Keratinocyte (primary cell): Measurements from ENCODE around the gene TMEM132A. TPM values are rescaled to one million over a fixed set of nuclear protein-coding genes. Genes with fewer than 3 reads are reported as not detected.

Source experiments
- DNase-seq: peaks from one replicate; pipeline ENCODE4 v3.0.0-alpha.2; 2011; ENCODE audit warnings: low read depth, missing footprints, low spot score
- FAIRE-seq: peaks from 2 replicates; lab custom pipeline; 2011; peaks lifted over from hg19 to GRCh38; lab: Jason Lieb, UNC
- H2AFZ ChIP-seq: 2 replicates; pipeline ENCODE4 v1.6.0; 2012; ENCODE audit warnings: low read length, control low read depth, inconsistent platforms; ENCODE audit not compliant: control insufficient read depth
- H3K27ac ChIP-seq: 2 replicates; pipeline ENCODE4 v1.5.1; 2011; ENCODE audit warnings: low read length; ENCODE audit not compliant: control insufficient read depth, insufficient read depth
- H3K27me3 ChIP-seq: 3 replicates; pipeline ENCODE4 v1.6.0; 2011; ENCODE audit warnings: low read length; ENCODE audit not compliant: control insufficient read depth, insufficient read depth; ENCODE audit errors: extremely low read depth
- H3K36me3 ChIP-seq, 2 experiments: 2 replicates in 1 of 2; 3 replicates in 1 of 2; pipeline ENCODE4 v1.5.1; 2011; ENCODE audit warnings: low read length in 2 of 2, mild to moderate bottlenecking in 1 of 2; ENCODE audit not compliant: control insufficient read depth in 2 of 2, insufficient read depth in 2 of 2; ENCODE audit errors: extremely low read depth in 1 of 2
- H3K4me1 ChIP-seq: 3 replicates; pipeline ENCODE4 v1.5.1; 2011; ENCODE audit warnings: low read length; ENCODE audit not compliant: control insufficient read depth, insufficient read depth; ENCODE audit errors: extremely low read depth
- H3K4me2 ChIP-seq: 3 replicates; pipeline ENCODE4 v1.6.0; 2011; ENCODE audit warnings: low read depth, low read length; ENCODE audit not compliant: control insufficient read depth, insufficient read depth; ENCODE audit errors: extremely low read depth
- H3K4me3 ChIP-seq, 3 experiments: fragments of 200-600 bp in 1 of 3; sonication (generic) in 1 of 3; 2 replicates in 2 of 3; 3 replicates in 1 of 3; pipeline ENCODE4 v1.5.1; 2011 to 2016; ENCODE audit warnings: low read length in 3 of 3, mild to moderate bottlenecking in 3 of 3, control low read depth in 2 of 3, inconsistent platforms in 1 of 3, low read depth in 1 of 3, mixed read lengths in 1 of 3, mixed run types in 1 of 3, moderate library complexity in 1 of 3; ENCODE audit not compliant: control insufficient read depth in 2 of 3, insufficient read depth in 2 of 3; ENCODE audit errors: extremely low read depth in 1 of 3
- H3K79me2 ChIP-seq: 2 replicates; pipeline ENCODE4 v1.6.0; 2012; ENCODE audit warnings: low read length; ENCODE audit not compliant: control insufficient read depth, insufficient read depth
- H3K9ac ChIP-seq: 3 replicates; pipeline ENCODE4 v1.6.0; 2011; ENCODE audit warnings: low read length; ENCODE audit not compliant: control insufficient read depth, insufficient read depth; ENCODE audit errors: extremely low read depth
- H3K9me1 ChIP-seq: 3 replicates; pipeline ENCODE4 v1.6.0; 2011; ENCODE audit warnings: low read length; ENCODE audit not compliant: control insufficient read depth, insufficient read depth; ENCODE audit errors: extremely low read depth
- H3K9me3 ChIP-seq: 2 replicates; pipeline ENCODE4 v1.5.1; 2012; ENCODE audit warnings: low read depth, low read length; ENCODE audit not compliant: control insufficient read depth
- H4K20me1 ChIP-seq: 3 replicates; pipeline ENCODE4 v1.6.0; 2011; ENCODE audit warnings: low read length; ENCODE audit not compliant: control insufficient read depth, insufficient read depth; ENCODE audit errors: extremely low read depth
- CTCF ChIP-seq, 3 experiments: IDR thresholded peaks in 1 of 3; conservative IDR thresholded peaks in 1 of 3; optimal IDR thresholded peaks in 1 of 3; 2 replicates in 2 of 3; 3 replicates in 1 of 3; pipeline versions ENCODE3 to v1.5.1; 2011; ENCODE audit warnings: low read length in 3 of 3, mild to moderate bottlenecking in 3 of 3, moderate library complexity in 2 of 3, control low read depth in 1 of 3, inconsistent platforms in 1 of 3; ENCODE audit not compliant: insufficient read depth in 2 of 3; ENCODE audit errors: extremely low read depth in 1 of 3
- EZH2 ChIP-seq: IDR thresholded peaks from one replicate; pipeline ENCODE4 v1.6.1; 2012; ENCODE audit warnings: inconsistent platforms, mild to moderate bottlenecking, low read length, moderate library complexity
- dilution Hi-C: fragments of 300-500 bp; cut with MboI; formaldehyde crosslinking; loops from one replicate; pipeline ENCODE4 v1.7.0; 2020; ENCODE audit warnings: low sequenced_read_pairs; ENCODE audit not compliant: extremely low pct_ligation_motif_present
- polyA plus RNA-seq, 5 experiments: library from polyadenylated mRNA; depleted of rRNA in 3 of 5; stranded (reverse) in 3 of 5; stranded (forward) in 1 of 5; unstranded in 1 of 5; fragments of >200 nt; gene quantifications; 1 replicate in 1 of 5; 2 replicates in 3 of 5; 3 replicates in 1 of 5; pipeline versions ENCODE4 v1.2.1 to v1.2.3, GENCODE V29; 2011 to 2012; ENCODE audit warnings: missing spikeins in 2 of 5, low read depth in 1 of 5, low replicate concordance in 1 of 5

TMEM132A gene
- polyA plus RNA-seq, 1 donor (not counting 4 experiments of a cell fraction or from before 2014, with no cell fraction given), result 16.6 TPM

GRCh38 chr11:60978546-60979380 lies 54.5 kb downstream of the TMEM132A start:
- peak overlapping the region; percentile 7 for H3K4me2 ChIP-seq
- H3K9me1 ChIP-seq, result peaks cover 2% of the 10 kb centered on the region
- DNase-seq (peak; percentile 63), FAIRE-seq (peak; percentile 81)
- dilution Hi-C loops, result no loop called here
- H3K4me3 ChIP-seq, result no peak overlapping the region
- no peaks in the 10 kb centered on the region for H3K36me3 ChIP-seq
- peaks cover 3% of the 10 kb centered on the region for H3K27me3 ChIP-seq
- no peak overlapping the region for H3K27ac ChIP-seq
- no peak overlapping the region for H2AFZ ChIP-seq
- H3K4me1 ChIP-seq, result peaks cover 11% of the 10 kb centered on the region
- no peak overlapping the region for H3K9ac ChIP-seq
- no peaks in the 10 kb centered on the region for H3K9me3 ChIP-seq
- TF ChIP-seq CTCF (optimal IDR thresholded peaks at IDR 0.05 in 1 of 3, IDR thresholded peaks at IDR 0.05 in 1 of 3, conservative IDR thresholded peaks at IDR 0.05 in 1 of 3; ENCODE audit: extremely low read depth in 1 of 3, insufficient read depth in 2 of 3, low read length in 3 of 3) (no peak), EZH2 (no peak)
- no peaks in the 10 kb centered on the region for H4K20me1 ChIP-seq
- no peaks in the 10 kb centered on the region for H3K79me2 ChIP-seq

- no peak overlapping the region for H3K27ac ChIP-seq
- no peak overlapping the region for H3K4me2 ChIP-seq
- H3K79me2 ChIP-seq, result no peaks in the 10 kb centered on the region
- H3K4me1 ChIP-seq, result peaks cover 25% of the 10 kb centered on the region
- no peak overlapping the region for H2AFZ ChIP-seq
- DNase-seq (no peak), FAIRE-seq (no peak)
- peaks cover 2% of the 10 kb centered on the region for H3K9me1 ChIP-seq
- H3K4me3 ChIP-seq, result no peak overlapping the region
- peaks cover 3% of the 10 kb centered on the region for H3K27me3 ChIP-seq
- no peak overlapping the region for H3K9ac ChIP-seq
- no peaks in the 10 kb centered on the region for H4K20me1 ChIP-seq
- H3K36me3 ChIP-seq, result no peaks in the 10 kb centered on the region
- no peak for TF ChIP-seq EZH2
- H3K9me3 ChIP-seq, result no peaks in the 10 kb centered on the region
- dilution Hi-C loops, result no loop called here
Measured at GRCh38 chr11:60981515-60981914, 57.3 kb downstream of the TMEM132A start.
